T-cell (primary cell): Measurements from ENCODE around the gene RAB4A. TPM values are rescaled to one million over a fixed set of nuclear protein-coding genes. Genes with fewer than 3 reads are reported as not detected.

Experiments used
- ATAC-seq, 4 experiments: fragments of 200-7000 bp in 3 of 4; fragments of 150-1000 bp in 1 of 4; cut with Tn5 transposase; replicated peaks in 1 of 4; 1 replicate in 3 of 4; 2 replicates in 1 of 4; pipeline ENCODE4 v1.10.0; 2021; ENCODE audit warnings: moderate library complexity in 3 of 4, mild to moderate bottlenecking in 2 of 4, moderate number of reproducible peaks in 1 of 4
- CTCF ChIA-PET, 2 donors: fragments of 300-600 bp; sonication (Branson Sonifier 250); formaldehyde crosslinking; loops; one replicate each; lab custom pipeline; 2022; ENCODE audit warnings: antibody characterized with exemption in 2 of 2; lab: Charles Lee
- POLR2A ChIA-PET, 2 donors: fragments of 300-600 bp; sonication (Branson Sonifier 250); formaldehyde crosslinking; loops; one replicate each; lab custom pipeline; 2022; ENCODE audit warnings: antibody characterized with exemption in 2 of 2; lab: Charles Lee
- DNase-seq, 35 experiments: peaks; one replicate each; pipeline versions ENCODE4 v3.0.0 to v3.0.0-alpha.2; 2013 to 2023
- H3K27ac ChIP-seq: one replicate; pipeline ENCODE4 v1.5.1; 2013; ENCODE audit warnings: low read length
- H3K27me3 ChIP-seq, 2 experiments: replicated peaks in 1 of 2; 1 replicate in 1 of 2; 2 replicates in 1 of 2; pipeline versions ENCODE4 v1.6.1 to v1.7.0; 2013; ENCODE audit warnings: low read length in 1 of 2, mixed read lengths in 1 of 2; ENCODE audit not compliant: control insufficient read depth in 2 of 2, insufficient read depth in 2 of 2; ENCODE audit errors: extremely low read depth in 1 of 2
- H3K36me3 ChIP-seq, 2 donors: 1 replicate in 1 of 2; 2 replicates in 1 of 2; pipeline versions ENCODE4 v1.6.1 to v1.7.0; 2013; ENCODE audit warnings: low read length in 1 of 2; ENCODE audit not compliant: control insufficient read depth in 2 of 2, insufficient read depth in 1 of 2; ENCODE audit errors: extremely low read depth in 1 of 2
- H3K4me1 ChIP-seq, 2 experiments: 1 replicate in 1 of 2; 2 replicates in 1 of 2; pipeline versions ENCODE4 v1.6.1 to v1.7.0; 2013; ENCODE audit warnings: low read length in 2 of 2, mixed read lengths in 1 of 2; ENCODE audit not compliant: insufficient read depth in 2 of 2, control insufficient read depth in 1 of 2; ENCODE audit errors: extremely low read depth in 1 of 2
- H3K4me3 ChIP-seq, 2 donors: 1 replicate in 1 of 2; 2 replicates in 1 of 2; pipeline versions ENCODE4 v1.5.1 to v1.7.0; 2013; ENCODE audit warnings: mild to moderate bottlenecking in 2 of 2, low read length in 1 of 2, moderate library complexity in 1 of 2; ENCODE audit not compliant: control insufficient read depth in 1 of 2; ENCODE audit errors: extremely low read depth in 1 of 2
- H3K9me3 ChIP-seq: 2 replicates; pipeline ENCODE4 v1.7.0; 2013
- H3K27ac Mint-ChIP-seq, 2 donors: one replicate each; pipeline ENCODE4 v1.8.0; 2020 to 2021; ENCODE audit warnings: mild to moderate bottlenecking in 2 of 2, mixed read lengths in 2 of 2
- H3K27me3 Mint-ChIP-seq, 2 donors: one replicate each; pipeline ENCODE4 v1.8.0; 2021 to 2022; ENCODE audit warnings: mixed read lengths in 2 of 2
- H3K36me3 Mint-ChIP-seq: one replicate; pipeline ENCODE4 v1.8.0; 2021; ENCODE audit warnings: mixed read lengths
- H3K4me1 Mint-ChIP-seq, 3 donors: one replicate each; pipeline ENCODE4 v1.8.0; 2020 to 2022; ENCODE audit warnings: mixed read lengths in 3 of 3, mild to moderate bottlenecking in 1 of 3
- H3K4me3 Mint-ChIP-seq, 3 donors: one replicate each; pipeline ENCODE4 v1.8.0; 2020 to 2022; ENCODE audit warnings: mild to moderate bottlenecking in 3 of 3, mixed read lengths in 3 of 3, moderate library complexity in 3 of 3
- H3K9me3 Mint-ChIP-seq, 3 donors: one replicate each; pipeline ENCODE4 v1.8.0; 2020 to 2022; ENCODE audit warnings: mixed read lengths in 3 of 3
- WGBS: methylation state at CpG from one replicate; pipeline ENCODE4 v1.1.5; 2013; ENCODE audit warnings: missing lambda C conversion rate; ENCODE audit not compliant: insufficient coverage; 5-methylcytosine and 5-hydroxymethylcytosine counted together
- total RNA-seq, 35 experiments: library from RNA in 6 of 35; stranded (reverse) in 6 of 35; fragments of 120-200 nt in 1 of 35; gene quantifications; one replicate each; pipeline versions ENCODE4 v1.2.1 to v1.2.4 and lab custom pipeline; 2013 to 2026

Gene RAB4A
- total RNA-seq, 5 donors from 2014 or later (not counting 1 experiment from before 2014, with no cell fraction given), result 25.4 to 52.1 (median 44.6) TPM

DNA sequence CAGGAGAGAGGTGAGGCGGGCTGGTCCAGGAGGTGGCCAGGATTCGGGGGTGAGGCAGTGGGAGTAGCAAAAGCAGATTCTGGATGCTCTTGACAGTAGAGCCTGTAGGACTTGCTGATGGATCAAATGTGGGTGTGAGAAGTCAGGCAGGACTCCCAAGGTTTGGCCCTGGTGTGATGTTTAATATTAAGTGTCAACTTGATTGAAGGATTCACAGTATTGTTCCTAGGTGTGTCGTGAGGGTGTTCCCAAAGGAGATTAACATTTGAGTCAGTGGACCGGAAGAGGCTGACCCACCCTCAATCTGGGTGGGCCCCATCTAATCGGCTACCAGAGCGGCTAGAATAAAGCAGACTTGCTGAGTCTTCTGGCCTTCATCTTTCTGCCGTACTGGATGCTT is 6.8 kb upstream of the RAB4A start:
- Histone ChIP-seq H3K27ac (no peak overlapping the region), H3K9me3 (no peaks in the 10 kb centered on the region), H3K4me1 (no peaks in the 10 kb centered on the region), H3K27me3 (no peaks in the 10 kb centered on the region), H3K36me3 (no peaks in the 10 kb centered on the region), H3K4me3 (no peak overlapping the region)
- ATAC-seq (no peak), DNase-seq (no peak)
- CTCF ChIA-PET, result interaction anchor here in 1 of 2 donors (0.7 kb wide), 1 partner anchor 156 kb away, joined by 3 read pairs; no protein-coding TSS in a partner anchor
- POLR2A ChIA-PET, result no interaction called here
- 93% methylated on average over 6 of the region's 7 CpGs for WGBS
- H3K4me3 Mint-ChIP-seq, result no peak overlapping the region
- peaks cover 2 to 8% (median 3%) of the 10 kb centered on the region in 3 donors for H3K9me3 Mint-ChIP-seq
- no peaks in the 10 kb centered on the region for H3K27me3 Mint-ChIP-seq
- H3K27ac Mint-ChIP-seq, result no peak overlapping the region
- peaks cover 2 to 5% (median 3%) of the 10 kb centered on the region in 3 donors for H3K4me1 Mint-ChIP-seq
- H3K36me3 Mint-ChIP-seq, result no peaks in the 10 kb centered on the region

DNA sequence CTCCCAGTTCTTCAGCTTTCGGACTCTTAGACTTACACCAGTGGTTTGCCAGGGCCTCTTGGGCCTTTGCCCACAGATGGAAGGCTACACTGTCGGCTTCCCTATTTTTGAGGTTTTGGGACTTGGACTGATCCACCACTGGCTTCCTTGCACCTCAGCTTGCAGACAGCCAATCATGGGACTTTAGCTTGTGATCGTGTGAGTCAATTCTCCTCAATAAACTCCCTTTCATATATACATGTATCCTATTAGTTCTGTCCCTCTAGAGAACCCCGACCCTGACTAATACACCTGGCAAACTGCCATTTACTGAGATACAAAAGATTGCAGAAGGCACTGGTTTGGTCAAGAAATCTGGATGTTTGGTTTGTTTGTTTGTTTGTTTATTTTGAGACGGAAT is 6.4 kb upstream of the RAB4A start:
- ATAC-seq, result no peak
- no peaks in the 10 kb centered on the region for H3K27me3 Mint-ChIP-seq

DNA sequence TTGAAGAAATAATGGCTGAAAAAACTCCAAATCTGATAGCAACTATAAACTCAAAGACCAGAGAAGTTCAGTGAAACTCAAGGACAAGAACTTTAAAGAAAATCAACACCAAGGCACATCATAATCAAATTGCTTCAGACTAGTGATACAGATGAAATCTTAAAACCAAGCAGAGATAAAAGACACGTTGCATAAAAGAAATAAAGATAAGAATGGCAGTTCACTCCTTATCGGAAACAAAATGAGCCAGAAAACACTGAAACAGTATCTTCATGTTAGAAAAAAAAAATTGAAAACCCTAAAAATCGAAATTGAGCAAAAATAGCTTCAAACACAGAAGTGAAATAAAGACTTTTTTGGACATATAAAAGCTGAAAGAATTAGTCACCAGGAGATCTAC is 4.6 kb upstream of the RAB4A start:
- Mint-ChIP-seq H3K27ac (no peak overlapping the region), H3K36me3 (no peaks in the 10 kb centered on the region), H3K27me3 (no peaks in the 10 kb centered on the region), H3K9me3 (peaks cover 2 to 8% (median 3%) of the 10 kb centered on the region in 3 donors), H3K4me1 (peaks cover 0 to 4% (median 3%) of the 10 kb centered on the region in 3 donors), H3K4me3 (no peak overlapping the region)
- WGBS, result no CpG with 5 or more reads among the region's 3 CpGs
- DNase-seq (no peak), ATAC-seq (no peak)
- Histone ChIP-seq H3K36me3 (no peaks in the 10 kb centered on the region), H3K4me1 (peaks cover 0 to 5% of the 10 kb centered on the region in 2 experiments), H3K9me3 (no peaks in the 10 kb centered on the region), H3K27me3 (no peaks in the 10 kb centered on the region), H3K4me3 (no peak overlapping the region), H3K27ac (no peak overlapping the region)
- ChIA-PET CTCF (interaction anchor here in 1 of 2 donors (0.6 kb wide), 2 partner anchors 140 to 778 kb away, joined by 3 to 4 read pairs; no protein-coding TSS in a partner anchor), POLR2A (no interaction called here)

More for the DNA sequence above, 6.4 kb upstream of the RAB4A start:
- Mint-ChIP-seq H3K9me3 (peaks cover 2 to 8% (median 3%) of the 10 kb centered on the region in 3 donors), H3K4me1 (peaks cover 0 to 4% (median 2%) of the 10 kb centered on the region in 3 donors), H3K36me3 (no peaks in the 10 kb centered on the region), H3K27ac (no peak overlapping the region), H3K4me3 (no peak overlapping the region)
- H3K9me3 ChIP-seq, result no peaks in the 10 kb centered on the region
- DNase-seq, result no peak
- H3K4me1 ChIP-seq, result no peaks in the 10 kb centered on the region
- H3K27ac ChIP-seq, result no peak overlapping the region
- POLR2A ChIA-PET, result no interaction called here
- CTCF ChIA-PET, result interaction anchor here in 1 of 2 donors (0.7 kb wide), 1 partner anchor 156 kb away, joined by 3 read pairs; no protein-coding TSS in a partner anchor
- no peaks in the 10 kb centered on the region for H3K27me3 ChIP-seq
- 98% methylated on average over 3 of the region's 5 CpGs for WGBS
- no peak overlapping the region for H3K4me3 ChIP-seq
- H3K36me3 ChIP-seq, result no peaks in the 10 kb centered on the region

DNA sequence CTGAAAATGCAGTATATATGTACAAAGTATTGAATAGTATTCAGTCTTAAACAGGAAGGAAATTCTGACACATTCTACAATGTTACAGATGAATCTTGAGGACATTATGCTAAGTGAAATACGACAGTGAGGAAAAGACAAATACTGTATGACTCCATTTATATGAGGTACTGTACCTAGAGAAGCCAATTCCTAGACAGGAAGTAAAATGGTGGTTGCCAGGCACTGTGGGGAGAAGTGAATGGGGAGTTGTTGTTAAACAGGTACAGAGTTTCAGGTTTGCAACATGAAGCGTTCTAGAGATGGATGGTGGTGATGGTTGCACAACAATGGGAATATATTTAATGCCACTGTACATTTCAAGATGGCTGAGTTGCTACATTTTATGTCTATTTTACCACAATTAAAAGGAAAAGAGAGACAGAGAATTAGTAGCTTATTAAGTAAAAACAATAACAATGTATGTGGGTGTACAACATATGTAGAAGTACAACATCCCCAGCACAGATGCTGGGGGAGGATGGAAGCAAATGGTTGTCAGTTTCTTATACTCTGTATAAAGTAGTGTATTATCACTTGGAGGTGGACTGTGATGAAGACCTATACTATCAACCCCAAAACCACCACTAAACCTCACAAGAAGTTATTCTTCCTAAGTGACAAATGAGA is 3.9 kb upstream of the RAB4A start:
- Mint-ChIP-seq H3K27me3 (no peaks in the 10 kb centered on the region), H3K4me1 (peaks cover 6 to 10% (median 9%) of the 10 kb centered on the region in 3 donors), H3K4me3 (no peak overlapping the region), H3K9me3 (peaks cover 2 to 8% (median 3%) of the 10 kb centered on the region in 3 donors), H3K27ac (peak overlapping the region; percentile 18 to 39), H3K36me3 (no peaks in the 10 kb centered on the region)
- no peaks in the 10 kb centered on the region for H3K9me3 ChIP-seq
- no peak overlapping the region for H3K4me3 ChIP-seq
- no peaks in the 10 kb centered on the region for H3K36me3 ChIP-seq
- no CpG with 5 or more reads among the region's 2 CpGs for WGBS
- ATAC-seq (no peak), DNase-seq (no peak)
- ChIA-PET CTCF (interaction anchor here in 1 of 2 donors (0.6 kb wide), 1 partner anchor 779 kb away, joined by 4 read pairs; no protein-coding TSS in a partner anchor), POLR2A (no interaction called here)
- H3K4me1 ChIP-seq, result peaks cover 3 to 10% of the 10 kb centered on the region in 2 experiments
- H3K27me3 ChIP-seq, result no peaks in the 10 kb centered on the region
- no peak overlapping the region for H3K27ac ChIP-seq

DNA sequence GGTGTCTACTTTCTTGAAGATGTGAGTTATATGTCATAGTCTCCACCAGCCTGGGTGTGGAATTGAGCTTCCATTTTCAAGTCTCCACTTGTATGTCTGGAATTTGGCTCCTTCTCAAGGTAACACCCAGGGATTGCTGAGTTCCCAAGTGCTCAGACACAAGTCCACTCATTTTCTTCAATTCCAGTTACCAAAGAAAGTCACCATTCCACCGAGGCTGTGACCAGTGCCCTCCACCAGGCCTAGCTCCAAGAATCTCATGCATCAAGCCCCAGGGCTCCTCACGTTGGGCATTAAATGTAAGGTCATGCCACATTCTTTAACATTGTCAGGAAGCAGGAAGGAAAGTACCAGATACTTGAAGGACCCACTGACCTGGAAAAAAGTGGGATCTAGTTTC is 2.4 kb upstream of the RAB4A start:
- Mint-ChIP-seq H3K36me3 (no peaks in the 10 kb centered on the region), H3K9me3 (peaks cover 2 to 8% (median 3%) of the 10 kb centered on the region in 3 donors), H3K27me3 (no peaks in the 10 kb centered on the region), H3K27ac (peak overlapping the region; percentile 53 to 64), H3K4me1 (peaks cover 20 to 26% (median 23%) of the 10 kb centered on the region in 3 donors), H3K4me3 (no peak overlapping the region)
- ChIA-PET CTCF (interaction anchor here in 1 of 2 donors (1.1 kb wide), 1 partner anchor 13 kb away, joined by 4 read pairs; no protein-coding TSS in a partner anchor), POLR2A (interaction anchor here in 1 of 2 donors (0.6 kb wide), 1 partner anchor 202 kb away, joined by 3 read pairs; no protein-coding TSS in a partner anchor)
- ATAC-seq (no peak), DNase-seq (no peak)
- H3K27ac ChIP-seq, result no peak overlapping the region
- H3K4me1 ChIP-seq, result peaks cover 13 to 22% of the 10 kb centered on the region in 2 experiments
- no peaks in the 10 kb centered on the region for H3K36me3 ChIP-seq
- no peaks in the 10 kb centered on the region for H3K27me3 ChIP-seq
- no peak overlapping the region for H3K4me3 ChIP-seq
- no peaks in the 10 kb centered on the region for H3K9me3 ChIP-seq
- no CpG with 5 or more reads among the region's 2 CpGs for WGBS

DNA sequence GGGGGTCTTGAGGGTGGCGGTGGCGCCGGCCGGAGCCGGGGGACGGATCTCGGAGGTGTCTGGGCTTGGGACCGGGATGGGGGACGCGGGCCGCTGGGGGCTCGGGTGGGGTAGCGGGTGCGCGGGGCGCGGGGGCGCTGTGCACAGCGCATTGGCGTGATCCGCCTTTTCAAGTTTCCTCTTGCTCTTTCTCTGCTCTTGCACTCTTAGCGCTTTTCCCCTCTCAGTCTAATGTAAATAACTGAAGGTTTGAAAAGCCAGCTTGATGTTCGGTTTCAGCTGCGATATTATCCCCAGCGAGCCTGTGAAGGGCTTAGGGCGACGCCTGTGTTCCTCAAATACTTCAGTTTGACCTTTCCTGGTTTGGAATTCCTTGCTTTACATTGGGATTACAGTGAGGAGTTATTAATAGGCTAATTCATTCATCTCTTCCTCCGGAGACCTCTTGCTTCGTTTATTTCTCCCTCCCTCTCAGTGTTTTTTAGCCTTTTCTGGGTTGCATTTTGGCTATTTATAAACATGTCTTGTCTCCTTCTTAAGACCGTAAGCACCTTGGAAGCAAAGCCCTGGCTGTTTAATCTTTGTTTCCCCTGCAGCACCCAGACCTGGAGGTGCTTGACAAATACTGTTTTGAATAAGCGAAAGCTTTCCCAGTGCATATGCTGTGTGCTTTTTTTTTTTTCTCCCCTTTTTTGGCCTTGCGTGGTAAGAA is 693 bp downstream of the RAB4A start:
- Histone ChIP-seq H3K4me1 (peaks cover 13 to 22% of the 10 kb centered on the region in 2 experiments), H3K9me3 (no peaks in the 10 kb centered on the region), H3K4me3 (peak overlapping the region; percentile 65 to 78), H3K36me3 (no peaks in the 10 kb centered on the region), H3K27ac (no peak overlapping the region), H3K27me3 (no peaks in the 10 kb centered on the region)
- ChIA-PET POLR2A (no interaction called here), CTCF (interaction anchor here in 1 of 2 donors (0.7 kb wide), 1 partner anchor 42 kb away, joined by 5 read pairs; no protein-coding TSS in a partner anchor)
- Mint-ChIP-seq H3K27me3 (no peaks in the 10 kb centered on the region), H3K27ac (peak overlapping the region; percentile 77 to 89), H3K4me3 (peak overlapping the region; percentile 84 to 93 (median 90)), H3K9me3 (peaks cover 2 to 8% (median 3%) of the 10 kb centered on the region in 3 donors), H3K36me3 (peaks cover 7% of the 10 kb centered on the region), H3K4me1 (peaks cover 40 to 47% (median 41%) of the 10 kb centered on the region in 3 donors)
- ATAC-seq, result peak; percentile 74 to 80 (median 78)
- peak in 23 of 35 experiments; percentile 6 to 59 (median 25) for DNase-seq
- 0% methylated on average over 13 of the region's 32 CpGs for WGBS
